IMR-90 (cell line): ENCODE data around the gene FAM168A. TPM values are rescaled to one million over a fixed set of nuclear protein-coding genes. Genes with fewer than 3 reads are reported as not detected.

Source experiments
- ATAC-seq: fragments of 200-7000 bp; cut with Tn5 transposase; 2 replicates; pipeline ENCODE4 v1.9.1; 2020; ENCODE audit warnings: low read depth, mild to moderate bottlenecking, moderate library complexity
- BruUV-seq: library from RNA; stranded (reverse); fragments of 400-500 nt; replicated peaks from 2 replicates; lab custom pipeline; 2021; lab: Mats Ljungman, UMichigan
- CTCF ChIA-PET: fragments of 300-600 bp; formaldehyde crosslinking; extraction: SDS; loops from one replicate; lab custom pipeline; 2021; ENCODE audit warnings: antibody characterized with exemption; lab: Yijun Ruan, JAX
- POLR2A ChIA-PET: fragments of 300-600 bp; sonication (Branson Sonifier 250); formaldehyde crosslinking; loops from one replicate; lab custom pipeline; 2022; ENCODE audit warnings: antibody characterized with exemption; ENCODE audit not compliant: unreplicated experiment; lab: Charles Lee
- DNase-seq: peaks from one replicate; pipeline ENCODE4 v3.0.0; 2013
- H2AFZ ChIP-seq: replicated peaks from 2 replicates; pipeline ENCODE3; 2013; ENCODE audit warnings: low read length, mild to moderate bottlenecking; ENCODE audit not compliant: poor library complexity
- H2AK5ac ChIP-seq: 2 replicates; pipeline ENCODE4 v1.6.1; 2013; ENCODE audit warnings: low read depth, low read length, inconsistent platforms
- H2AK9ac ChIP-seq: replicated peaks from 2 replicates; pipeline ENCODE3; 2013; ENCODE audit warnings: mild to moderate bottlenecking, low read depth, low read length, moderate library complexity; ENCODE audit not compliant: poor library complexity
- H2BK120ac ChIP-seq: 2 replicates; pipeline ENCODE4 v1.6.1; 2013; ENCODE audit warnings: low read depth, low read length, inconsistent platforms
- H2BK15ac ChIP-seq: 3 replicates; pipeline ENCODE4 v1.6.1; 2013; ENCODE audit warnings: low read depth, low read length, inconsistent platforms
- H2BK20ac ChIP-seq: 2 replicates; pipeline ENCODE4 v1.6.1; 2013; ENCODE audit warnings: low read depth, mild to moderate bottlenecking, inconsistent platforms, low read length, moderate library complexity
- H2BK5ac ChIP-seq: 2 replicates; pipeline ENCODE4 v1.6.1; 2013; ENCODE audit warnings: mild to moderate bottlenecking, low read depth, low read length, inconsistent platforms; ENCODE audit not compliant: poor library complexity, severe bottlenecking
- H3K14ac ChIP-seq: replicated peaks from 2 replicates; pipeline ENCODE4 v1.6.1; 2013; ENCODE audit warnings: low read depth, low read length, inconsistent platforms
- H3K18ac ChIP-seq: 2 replicates; pipeline ENCODE4 v1.6.1; 2013; ENCODE audit warnings: low read depth, low read length, control low read depth
- H3K23ac ChIP-seq: 2 replicates; pipeline ENCODE4 v1.6.1; 2013; ENCODE audit warnings: low read depth, low read length, inconsistent platforms
- H3K27ac ChIP-seq: 2 replicates; pipeline ENCODE4 v1.5.1; 2013; ENCODE audit warnings: mild to moderate bottlenecking, control low read depth, low read length; ENCODE audit not compliant: insufficient read depth
- H3K27me3 ChIP-seq: 2 replicates; pipeline ENCODE4 v1.6.1; 2013; ENCODE audit warnings: low read length; ENCODE audit not compliant: control insufficient read depth, insufficient read depth
- H3K36me3 ChIP-seq: 2 replicates; pipeline ENCODE4 v1.6.1; 2013; ENCODE audit warnings: low read length, mixed read lengths; ENCODE audit not compliant: control insufficient read depth, insufficient read depth
- H3K4ac ChIP-seq: 2 replicates; pipeline ENCODE4 v1.6.1; 2013; ENCODE audit warnings: low read depth, low read length, inconsistent platforms
- H3K4me1 ChIP-seq: 2 replicates; pipeline ENCODE4 v1.6.1; 2013; ENCODE audit warnings: low read length, mixed read lengths; ENCODE audit not compliant: control insufficient read depth, insufficient read depth
- H3K4me2 ChIP-seq: 2 replicates; pipeline ENCODE4 v1.6.1; 2013; ENCODE audit warnings: low read depth, mild to moderate bottlenecking, control low read depth, low read length, moderate library complexity
- H3K4me3 ChIP-seq: 2 replicates; pipeline ENCODE4 v1.5.1; 2013; ENCODE audit warnings: low read depth, mild to moderate bottlenecking, control low read depth, low read length, moderate library complexity; ENCODE audit not compliant: insufficient read depth
- H3K56ac ChIP-seq: 2 replicates; pipeline ENCODE4 v1.6.1; 2013; ENCODE audit warnings: low read length, inconsistent platforms; ENCODE audit not compliant: insufficient read depth; ENCODE audit errors: extremely low read depth
- H3K79me1 ChIP-seq, 2 experiments: 2 replicates each; pipeline ENCODE4 v1.6.1; 2013; ENCODE audit warnings: low read length in 2 of 2, inconsistent platforms in 1 of 2, low read depth in 1 of 2
- H3K9ac ChIP-seq: 2 replicates; pipeline ENCODE4 v1.6.1; 2013; ENCODE audit warnings: low read depth, low read length, control low read depth
- H3K9me1 ChIP-seq: 2 replicates; pipeline ENCODE4 v1.6.1; 2013; ENCODE audit warnings: low read length, inconsistent platforms; ENCODE audit not compliant: insufficient read depth
- H3K9me3 ChIP-seq: 2 replicates; pipeline ENCODE4 v1.6.1; 2013; ENCODE audit warnings: low read length; ENCODE audit not compliant: control insufficient read depth, insufficient read depth
- H4K20me1 ChIP-seq: 2 replicates; pipeline ENCODE4 v1.6.1; 2013; ENCODE audit warnings: low read length, inconsistent platforms; ENCODE audit not compliant: insufficient read depth
- H4K5ac ChIP-seq: 2 replicates; pipeline ENCODE4 v1.6.1; 2013; ENCODE audit warnings: mild to moderate bottlenecking, low read depth, low read length, control low read depth
- H4K8ac ChIP-seq, 2 experiments: 2 replicates each; pipeline ENCODE4 v1.6.1; 2013; ENCODE audit warnings: low read depth in 2 of 2, low read length in 2 of 2, control low read depth in 1 of 2, inconsistent platforms in 1 of 2
- H4K91ac ChIP-seq: 2 replicates; pipeline ENCODE4 v1.6.1; 2013; ENCODE audit warnings: low read depth, low read length, inconsistent platforms; ENCODE audit not compliant: insufficient read depth
- MAFK ChIP-seq: IDR thresholded peaks from 2 replicates; pipeline ENCODE4 v1.6.1; 2012; ENCODE audit warnings: low read depth, low read length, improper control_type of control experiment
- MAZ ChIP-seq: IDR thresholded peaks from 2 replicates; pipeline ENCODE4 v1.6.1; 2012; ENCODE audit warnings: low read depth, mild to moderate bottlenecking, low read length, improper control_type of control experiment, moderate library complexity, borderline replicate concordance
- RAD21 ChIP-seq: IDR thresholded peaks from 2 replicates; pipeline ENCODE4 v1.6.1; 2012; ENCODE audit warnings: low read length, improper control_type of control experiment
- SMC3 ChIP-seq: fragments of 150-350 bp; IDR thresholded peaks from 2 replicates; pipeline ENCODE4 v1.6.1; 2016; ENCODE audit warnings: low read depth, mild to moderate bottlenecking, antibody characterized with exemption, low read length, moderate library complexity
- WGBS, 2 experiments: methylation state at CpG; one replicate each; pipeline versions ENCODE4 v1.1.5 to v1.1.7; 2013; ENCODE audit warnings: missing lambda C conversion rate in 2 of 2; ENCODE audit not compliant: insufficient read length in 1 of 2; ENCODE audit errors: extremely low coverage in 2 of 2; 5-methylcytosine and 5-hydroxymethylcytosine counted together
- dilution Hi-C: fragments of 300-500 bp; cut with HindIII; formaldehyde crosslinking; loops from one replicate; pipeline ENCODE4 v1.14.3; 2018; ENCODE audit warnings: low sequenced_read_pairs; ENCODE audit not compliant: unreplicated experiment
- in situ Hi-C: fragments of 300-500 bp; cut with MboI; formaldehyde crosslinking; loops from 3 replicates; pipeline ENCODE4 v1.14.3; 2019; ENCODE audit warnings: low sequenced_read_pairs, inconsistent platforms, mixed read lengths
- intact Hi-C: fragments of 100-400 bp; cut with micrococcal nuclease; formaldehyde crosslinking; loops from 2 replicates; pipeline ENCODE4 v1.10.0; 2022
- polyA plus RNA-seq, 3 experiments: library from polyadenylated mRNA; depleted of rRNA; stranded (reverse); fragments of >200 nt; gene quantifications; 2 replicates each; pipeline ENCODE4 v1.2.3, GENCODE V29; 2012; ENCODE audit warnings: low replicate concordance in 1 of 3
- total RNA-seq: library from RNA; depleted of rRNA; stranded (reverse); fragments of >200 nt; gene quantifications from 2 replicates; pipeline ENCODE4 v1.2.3, GENCODE V29; 2012
- TF ChIP-seq, protein P1 (sequence below): conservative IDR thresholded peaks from 2 replicates; pipeline ENCODE4 v1.5.1; 2012; ENCODE audit warnings: mild to moderate bottlenecking, low read depth, low read length, improper control_type of control experiment

The FAM168A gene
- total and polyA plus RNA-seq, 2 of the 4 experiments (the other 2 are of a cell fraction), result 13.1 to 22.8 TPM

- H4K8ac ChIP-seq, result no peak overlapping the region
- H4K5ac ChIP-seq, result no peak overlapping the region
- no peaks in the 10 kb centered on the region for H3K9me3 ChIP-seq
- no peak overlapping the region for H4K91ac ChIP-seq
- peak; percentile 49 for DNase-seq
- no peak overlapping the region for H3K56ac ChIP-seq
- ChIA-PET CTCF (interaction anchor here (1.0 to 3.1 kb wide), 5 partner anchors 9 to 70 kb away, joined by 3 to 11 read pairs (median 3); no protein-coding TSS in a partner anchor), POLR2A (no interaction called here)
- H3K4me3 ChIP-seq, result no peak overlapping the region
- H3K9ac ChIP-seq, result no peak overlapping the region
- H3K14ac ChIP-seq, result no peak overlapping the region
- WGBS, 2 experiments, result 93% methylated on average over 14 of the region's 19 CpGs; no CpG with 5 or more reads in 1 of the 2 experiments
- no peak overlapping the region for H3K18ac ChIP-seq
- BruUV-seq, result no TSS peak
- no peak overlapping the region for H2BK120ac ChIP-seq
- H4K20me1 ChIP-seq, result peaks cover 39% of the 10 kb centered on the region
- H2BK15ac ChIP-seq, result no peak overlapping the region
- peaks cover 90% of the 10 kb centered on the region for H3K36me3 ChIP-seq
- peaks cover 9% of the 10 kb centered on the region; the same call in 1 of the 2 replicates for H3K4me1 ChIP-seq
- H3K23ac ChIP-seq, result no peak overlapping the region
- peaks cover 2 to 58% of the 10 kb centered on the region in 2 experiments for H3K79me1 ChIP-seq
- intact Hi-C loops (loop anchor here (1.0 kb wide), 1 partner anchor 53 kb away; no protein-coding TSS in a partner anchor), dilution Hi-C loops (no loop called here), in situ Hi-C loops (no loop called here)
- H3K4me2 ChIP-seq, result no peak overlapping the region
- H3K4ac ChIP-seq, result no peak overlapping the region
- no peak overlapping the region for H2BK20ac ChIP-seq
- H2BK5ac ChIP-seq, result no peak overlapping the region
- ATAC-seq, result peak; percentile 36; the same call in 1 of the 2 replicates
- H3K27me3 ChIP-seq, result no peaks in the 10 kb centered on the region
- peaks cover 10% of the 10 kb centered on the region for H3K9me1 ChIP-seq
- H2AK5ac ChIP-seq, result no peak overlapping the region
- H2AFZ ChIP-seq, result peak overlapping the region; percentile 8
- TF ChIP-seq MAFK, result no peak
- TF ChIP-seq, protein P1, sequence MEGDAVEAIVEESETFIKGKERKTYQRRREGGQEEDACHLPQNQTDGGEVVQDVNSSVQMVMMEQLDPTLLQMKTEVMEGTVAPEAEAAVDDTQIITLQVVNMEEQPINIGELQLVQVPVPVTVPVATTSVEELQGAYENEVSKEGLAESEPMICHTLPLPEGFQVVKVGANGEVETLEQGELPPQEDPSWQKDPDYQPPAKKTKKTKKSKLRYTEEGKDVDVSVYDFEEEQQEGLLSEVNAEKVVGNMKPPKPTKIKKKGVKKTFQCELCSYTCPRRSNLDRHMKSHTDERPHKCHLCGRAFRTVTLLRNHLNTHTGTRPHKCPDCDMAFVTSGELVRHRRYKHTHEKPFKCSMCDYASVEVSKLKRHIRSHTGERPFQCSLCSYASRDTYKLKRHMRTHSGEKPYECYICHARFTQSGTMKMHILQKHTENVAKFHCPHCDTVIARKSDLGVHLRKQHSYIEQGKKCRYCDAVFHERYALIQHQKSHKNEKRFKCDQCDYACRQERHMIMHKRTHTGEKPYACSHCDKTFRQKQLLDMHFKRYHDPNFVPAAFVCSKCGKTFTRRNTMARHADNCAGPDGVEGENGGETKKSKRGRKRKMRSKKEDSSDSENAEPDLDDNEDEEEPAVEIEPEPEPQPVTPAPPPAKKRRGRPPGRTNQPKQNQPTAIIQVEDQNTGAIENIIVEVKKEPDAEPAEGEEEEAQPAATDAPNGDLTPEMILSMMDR, result peak; percentile 43
- TF ChIP-seq MAZ, result no peak
- peak; percentile 48 for TF ChIP-seq RAD21
- TF ChIP-seq SMC3, result peak; percentile 42
- no peak overlapping the region for H3K27ac ChIP-seq
- H2AK9ac ChIP-seq, result peak overlapping the region; percentile 3
Measured at GRCh38 chr11:73359930-73360742, 237.8 kb downstream of the FAM168A start.
